Omental fat pad (tissue), 4 donors: ENCODE measurements around the gene RPUSD4. TPM values are rescaled to one million over a fixed set of nuclear protein-coding genes. Genes with fewer than 3 reads are reported as not detected.

Source experiments
- ATAC-seq: fragments of 150-250 bp; one replicate; pipeline ENCODE4 v1.9.1; 2016; ENCODE audit warnings: mild to moderate bottlenecking, moderate library complexity; ENCODE audit not compliant: low FRiP score
- DNase-seq: peaks from one replicate; pipeline ENCODE4 v3.0.0-alpha.2; 2019; ENCODE audit warnings: low spot score
- total RNA-seq, 4 donors: library from RNA; depleted of rRNA; stranded (reverse); fragments of >200 nt; gene quantifications; one replicate each; pipeline ENCODE4 v1.1.0, GENCODE V29; 2016
- TF ChIP-seq, protein P1 (sequence below), 3 donors: fragments of 450-650 bp; IDR thresholded peaks; one replicate each; pipeline ENCODE4 v1.5.1; 2016 to 2017; ENCODE audit warnings: antibody characterized with exemption in 3 of 3, mild to moderate bottlenecking in 3 of 3, moderate library complexity in 2 of 3

Gene RPUSD4
- total RNA-seq, 4 donors from 2014 or later: 19.3 to 42.0 (median 24.0) TPM

DNA sequence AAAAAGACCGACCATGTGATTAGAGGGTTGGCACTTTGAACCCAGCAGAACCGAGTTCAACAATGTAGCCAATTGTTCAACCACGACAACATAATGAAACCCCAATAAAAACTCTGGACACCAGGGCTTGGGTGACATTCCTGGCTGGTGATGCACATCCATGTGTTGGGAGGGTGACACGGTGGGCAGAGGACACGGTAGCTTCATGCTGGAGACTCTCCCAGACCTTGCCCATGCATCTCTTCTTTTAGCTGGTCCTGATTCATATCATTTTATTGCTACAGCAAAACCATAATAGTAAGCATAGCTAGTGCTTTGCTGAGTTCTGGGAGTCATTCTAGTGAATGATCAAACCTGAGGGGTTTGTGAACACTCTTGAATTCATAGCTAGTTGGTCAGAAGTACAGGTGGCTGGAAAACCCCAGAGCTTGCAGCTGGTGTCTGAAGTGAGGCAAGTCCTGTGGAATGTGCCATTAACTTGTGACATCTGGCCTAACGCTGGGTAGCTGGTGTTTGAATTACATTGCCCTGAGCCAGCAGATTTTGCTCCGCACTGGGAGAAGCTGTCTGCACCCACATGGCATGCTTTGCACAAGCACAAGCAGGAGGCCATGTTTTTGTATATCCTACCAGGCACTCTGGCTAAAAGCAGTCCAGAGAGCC, 14.0 kb downstream of the RPUSD4 start:
- ATAC-seq (no peak), DNase-seq (no peak)
- TF ChIP-seq, protein P1, sequence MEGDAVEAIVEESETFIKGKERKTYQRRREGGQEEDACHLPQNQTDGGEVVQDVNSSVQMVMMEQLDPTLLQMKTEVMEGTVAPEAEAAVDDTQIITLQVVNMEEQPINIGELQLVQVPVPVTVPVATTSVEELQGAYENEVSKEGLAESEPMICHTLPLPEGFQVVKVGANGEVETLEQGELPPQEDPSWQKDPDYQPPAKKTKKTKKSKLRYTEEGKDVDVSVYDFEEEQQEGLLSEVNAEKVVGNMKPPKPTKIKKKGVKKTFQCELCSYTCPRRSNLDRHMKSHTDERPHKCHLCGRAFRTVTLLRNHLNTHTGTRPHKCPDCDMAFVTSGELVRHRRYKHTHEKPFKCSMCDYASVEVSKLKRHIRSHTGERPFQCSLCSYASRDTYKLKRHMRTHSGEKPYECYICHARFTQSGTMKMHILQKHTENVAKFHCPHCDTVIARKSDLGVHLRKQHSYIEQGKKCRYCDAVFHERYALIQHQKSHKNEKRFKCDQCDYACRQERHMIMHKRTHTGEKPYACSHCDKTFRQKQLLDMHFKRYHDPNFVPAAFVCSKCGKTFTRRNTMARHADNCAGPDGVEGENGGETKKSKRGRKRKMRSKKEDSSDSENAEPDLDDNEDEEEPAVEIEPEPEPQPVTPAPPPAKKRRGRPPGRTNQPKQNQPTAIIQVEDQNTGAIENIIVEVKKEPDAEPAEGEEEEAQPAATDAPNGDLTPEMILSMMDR (IDR thresholded peaks at IDR 0.05): no peak

GRCh38 chr11:126195119-126195518, 16.3 kb downstream of the RPUSD4 start:
- TF ChIP-seq, protein P1 (IDR thresholded peaks at IDR 0.05): no peak
- DNase-seq (no peak), ATAC-seq (no peak)

DNA sequence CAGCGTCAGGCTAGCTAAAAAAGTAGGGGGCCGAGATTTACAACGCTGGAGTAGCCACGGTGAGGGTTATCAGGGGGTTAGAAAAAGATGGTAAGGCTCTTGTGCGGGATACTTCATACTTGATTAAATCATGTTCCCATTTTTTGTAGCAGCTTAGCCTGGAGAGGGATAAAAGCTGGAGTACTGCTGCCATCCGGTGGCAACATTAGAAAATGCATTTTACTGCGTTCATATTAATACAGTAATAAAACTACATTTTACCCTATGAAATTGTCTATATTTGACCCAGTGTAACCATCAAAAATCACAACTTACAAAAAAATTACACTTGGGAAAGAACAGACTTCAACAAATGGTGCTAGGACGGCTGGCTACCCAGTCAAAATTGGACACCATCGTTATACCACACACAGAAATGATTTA, 17.3 kb downstream of the RPUSD4 start:
- DNase-seq (no peak), ATAC-seq (no peak)
- TF ChIP-seq, protein P1 (IDR thresholded peaks at IDR 0.05): peak in 1 of 3 donors; percentile 39

DNA sequence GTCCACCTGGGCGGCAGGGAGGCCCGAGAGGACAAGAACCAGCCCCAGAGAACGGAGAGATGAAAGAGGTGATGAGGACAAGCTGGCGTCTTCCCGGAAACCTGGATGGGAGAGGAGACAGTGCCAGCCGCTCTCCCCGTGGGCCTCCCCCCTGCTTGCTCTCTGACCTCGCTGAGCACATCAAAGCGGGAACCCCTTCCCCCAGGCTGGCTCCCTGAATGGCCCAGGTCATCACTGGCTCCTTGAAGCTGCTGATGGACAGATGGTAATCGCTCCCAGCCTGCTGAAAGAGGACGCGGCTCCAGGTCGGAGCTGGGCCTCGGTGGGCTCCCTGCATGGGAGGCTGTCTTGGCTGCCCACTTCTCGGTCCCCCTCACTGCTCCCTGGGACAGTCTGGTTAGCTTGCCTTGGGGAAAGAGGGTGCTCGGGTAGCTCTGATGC, 18.4 kb downstream of the RPUSD4 start:
- TF ChIP-seq, protein P1 (IDR thresholded peaks at IDR 0.05): no peak
- ATAC-seq (no peak), DNase-seq (no peak)

- DNase-seq: no peak
- ATAC-seq: no peak
- TF ChIP-seq, protein P1 (IDR thresholded peaks at IDR 0.05): no peak
Measured at GRCh38 chr11:126192361-126192760, 19.1 kb downstream of the RPUSD4 start.

- no peak for DNase-seq
- TF ChIP-seq, protein P1 (IDR thresholded peaks at IDR 0.05): no peak
Measured at GRCh38 chr11:126191379-126192073, 19.9 kb downstream of the RPUSD4 start.

GRCh38 chr11:126190792-126191191, 20.7 kb downstream of the RPUSD4 start:
- no peak for DNase-seq
- TF ChIP-seq, protein P1 (IDR thresholded peaks at IDR 0.05): no peak
- no peak for ATAC-seq

More at GRCh38 chr11:126191379-126192073, 19.9 kb downstream of the RPUSD4 start:
- ATAC-seq: no peak
